AML-193 (cell line): ENCODE results near the gene EGR1.
"Not testable (repeated sequence)": the region's sequence is repeated elsewhere in the genome, so short reads cannot be mapped to it uniquely, and the experiment has no call there.

ENCODE experiments used
- DNase-seq, 2 experiments: peaks; one replicate each; lab custom pipeline; 2025; lab: John Stamatoyannopoulos, UW

Gene EGR1

DNA sequence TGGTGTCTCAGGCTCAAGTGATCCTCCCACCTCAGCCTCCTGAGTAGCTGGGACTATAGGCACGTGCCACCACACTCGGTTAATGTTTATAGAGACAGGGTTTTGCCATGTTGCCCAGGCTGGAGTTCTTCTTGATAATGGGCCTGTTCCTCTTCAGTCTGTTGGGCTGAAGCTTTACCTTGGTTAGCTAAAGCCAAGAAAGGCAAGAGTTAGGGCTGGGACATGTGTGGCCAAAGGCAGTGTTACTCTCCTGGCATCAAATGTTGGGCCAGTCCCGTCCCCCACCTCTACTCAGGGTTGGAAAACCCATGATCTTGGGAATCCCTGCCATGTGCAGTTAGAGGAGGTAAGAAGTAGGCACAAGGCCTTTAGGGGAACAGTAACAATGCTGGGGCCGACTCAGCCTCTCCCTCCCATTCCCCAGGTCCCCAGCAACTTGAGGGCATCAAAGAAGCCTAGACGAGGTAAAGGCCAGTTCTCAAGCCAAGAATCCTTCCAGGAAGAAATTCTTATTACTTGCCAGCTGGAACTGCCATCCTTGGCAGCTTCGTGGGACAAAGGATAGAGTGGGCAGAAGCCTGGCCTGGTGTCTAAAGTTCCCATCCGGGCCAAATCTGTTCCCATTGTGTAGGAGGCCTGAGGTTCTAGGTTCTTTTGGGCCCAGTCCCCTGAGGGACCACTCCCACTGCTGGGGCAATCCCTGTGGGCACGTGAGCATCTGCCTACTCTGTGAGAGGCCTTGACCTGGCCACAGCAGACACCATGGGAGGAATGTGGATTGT lies 4.5 kb downstream of the EGR1 start:
- DNase-seq, result no peak

DNA sequence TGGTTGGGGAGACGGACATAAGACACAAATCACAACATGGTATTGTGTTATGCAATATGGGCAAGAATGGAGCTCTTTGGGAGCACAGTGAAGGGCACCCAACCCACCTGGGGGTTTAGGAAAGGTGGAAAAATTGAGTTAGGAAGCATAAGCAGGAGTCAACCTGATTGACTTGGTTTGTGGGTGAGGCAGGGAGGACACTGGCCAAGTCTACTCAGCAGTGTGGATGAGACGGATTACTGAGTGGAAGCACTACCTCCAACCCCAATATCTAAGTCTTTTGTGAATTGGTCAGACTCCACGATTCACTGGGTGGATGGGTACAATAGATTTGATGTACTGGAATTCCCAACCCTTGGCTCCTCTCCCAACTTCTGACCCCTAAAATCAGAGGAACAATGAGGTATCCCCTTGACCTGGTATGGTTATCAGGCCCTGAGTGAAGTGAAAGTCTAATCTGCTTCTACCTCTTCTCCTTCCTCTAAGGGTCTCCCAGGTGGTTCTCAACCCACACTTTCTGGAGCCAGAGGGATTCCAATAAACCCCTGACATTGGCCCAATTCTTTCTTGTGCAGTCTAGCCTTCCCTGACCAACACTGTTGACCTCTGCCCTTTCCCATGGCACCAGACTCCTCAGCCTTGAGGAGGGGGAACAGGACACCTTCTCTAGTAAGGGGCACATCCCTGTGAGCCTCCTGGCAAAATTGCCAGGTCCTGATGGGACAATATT lies 5.2 kb downstream of the EGR1 start:
- DNase-seq, result no peak

DNA sequence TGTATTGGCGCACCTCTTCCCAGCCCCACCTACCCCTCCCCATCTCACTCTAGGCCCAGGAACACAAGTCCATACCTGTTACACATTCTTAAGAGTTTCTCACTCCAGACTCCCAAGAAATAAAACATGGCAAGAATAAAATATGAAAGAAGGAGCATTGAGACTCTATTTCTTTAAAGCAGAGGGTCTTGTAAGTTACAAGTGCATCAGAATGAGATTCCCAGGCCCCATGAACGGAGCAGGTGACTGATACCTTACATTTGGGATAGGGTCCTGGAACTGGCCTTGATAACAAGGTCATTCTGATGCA lies 5.7 kb downstream of the EGR1 start:
- no peak for DNase-seq

DNA sequence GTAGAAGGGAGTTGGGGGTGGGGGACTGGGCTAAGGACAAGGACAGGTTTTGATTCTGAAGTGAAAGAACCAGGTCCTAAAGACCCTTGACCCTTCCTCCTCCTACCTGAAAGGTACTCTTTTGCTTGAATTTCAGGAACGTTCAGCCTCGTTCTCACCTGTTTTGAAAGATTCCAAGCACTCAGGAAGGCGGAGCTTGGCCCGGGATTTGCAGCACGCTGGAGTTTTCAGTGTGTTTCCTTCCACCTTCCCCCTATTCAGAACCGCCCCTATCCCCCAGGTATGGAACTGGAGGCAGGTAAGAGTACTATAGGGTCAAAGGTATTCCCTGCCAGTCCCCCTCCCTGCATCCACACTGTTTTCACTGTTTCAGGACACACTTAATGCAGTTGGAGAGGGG lies 7.1 kb downstream of the EGR1 start:
- no peak for DNase-seq

DNA sequence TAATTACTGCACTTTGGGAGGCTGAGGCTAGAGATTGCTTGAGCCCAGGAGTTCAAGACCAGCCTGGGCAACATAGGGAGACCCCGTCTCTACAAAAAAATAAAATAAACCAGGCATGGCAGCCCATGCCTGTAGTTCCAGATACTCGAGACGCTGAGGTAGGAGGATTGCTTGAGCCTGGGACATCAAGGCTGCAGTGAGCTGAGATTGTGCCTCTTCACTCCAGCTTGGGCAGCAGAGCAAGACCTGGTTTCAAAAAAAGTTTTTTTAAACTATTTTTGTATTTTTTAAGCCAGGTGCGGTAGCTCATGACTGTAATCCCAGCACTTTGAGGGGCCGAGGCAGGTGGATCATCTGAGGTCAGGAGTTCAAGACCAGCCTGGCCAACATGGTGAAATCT lies 7.9 kb downstream of the EGR1 start:
- DNase-seq, result not testable (repeated sequence)

DNA sequence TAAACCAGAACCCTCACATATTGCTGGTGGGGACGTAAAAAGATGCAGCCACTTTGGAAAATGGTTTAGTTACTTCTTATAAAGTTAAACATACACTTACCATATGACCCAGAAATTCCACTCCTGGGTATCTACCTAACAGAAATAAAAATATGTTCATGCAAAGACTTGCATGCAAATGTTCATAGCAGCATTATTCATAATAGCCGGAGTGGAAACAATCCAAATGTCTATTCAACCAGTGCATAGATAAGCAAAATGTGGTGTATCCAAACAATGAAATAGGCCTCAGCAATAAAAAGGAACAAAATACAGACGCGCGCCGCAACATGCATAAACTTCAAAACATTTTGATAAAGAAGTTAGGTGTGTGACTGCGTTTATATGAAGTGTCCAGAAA lies 11.6 kb downstream of the EGR1 start:
- no peak for DNase-seq

DNA sequence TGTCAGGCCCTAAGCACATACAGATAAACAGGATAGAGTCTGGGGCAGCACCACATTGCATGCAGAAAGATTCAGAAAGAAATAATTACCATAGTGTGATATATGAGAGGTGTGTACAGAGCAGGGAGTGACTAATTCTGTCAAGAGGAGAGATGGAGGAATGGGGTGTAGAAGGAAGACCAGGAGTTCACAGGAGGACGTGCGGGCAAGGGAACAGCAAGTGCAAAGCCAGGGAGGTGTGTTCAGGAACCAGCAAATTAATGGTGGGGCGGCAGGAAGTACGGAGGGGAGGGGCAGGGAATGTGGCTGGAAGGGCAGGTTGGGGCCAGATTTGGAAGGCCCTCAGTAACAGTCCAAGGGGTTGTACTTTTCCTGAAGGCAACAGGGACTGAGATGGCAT lies 17.4 kb downstream of the EGR1 start:
- no peak for DNase-seq

DNA sequence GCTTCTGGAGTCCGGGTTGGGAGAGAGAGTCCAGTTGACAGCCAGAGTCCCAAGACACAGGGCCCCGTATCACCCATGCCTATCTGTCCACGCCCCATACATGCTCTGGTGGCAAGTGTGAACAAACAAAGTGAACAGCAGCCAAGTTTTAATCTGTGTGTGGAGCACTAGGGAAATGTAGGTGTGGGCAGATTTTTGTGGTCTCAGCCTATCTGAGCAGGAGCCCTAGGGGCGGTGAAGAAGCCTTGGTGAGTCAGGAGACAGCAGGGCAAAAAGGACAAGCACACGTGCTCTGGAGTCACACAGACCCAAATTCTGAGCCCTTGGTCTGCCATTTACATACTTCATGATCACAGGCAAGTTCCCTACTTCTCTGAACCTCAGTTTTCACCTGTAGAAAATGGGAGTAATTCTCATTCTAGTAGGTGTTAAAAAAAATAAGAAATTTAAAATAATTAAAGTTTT lies 23.2 kb downstream of the EGR1 start:
- DNase-seq, result no peak

DNA sequence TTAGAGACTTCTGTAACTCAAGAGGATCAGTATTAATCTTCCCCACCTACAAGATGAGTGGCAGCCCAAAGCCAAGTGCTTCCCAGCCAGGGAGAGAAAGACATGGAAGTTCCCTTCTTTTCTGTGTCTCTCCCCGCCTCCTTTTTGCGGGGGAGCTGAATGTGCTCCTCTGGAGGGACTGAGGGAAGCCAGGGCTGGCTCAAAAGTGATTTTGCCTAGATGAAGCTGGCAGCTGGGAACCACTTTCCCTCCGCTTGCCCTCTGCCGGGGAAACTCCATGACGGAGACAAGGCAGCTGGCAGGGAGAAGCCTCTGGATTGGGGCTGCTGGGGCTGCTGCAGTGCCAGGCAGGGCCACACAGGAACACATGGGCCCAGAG lies 24.4 kb downstream of the EGR1 start:
- no peak for DNase-seq

DNA sequence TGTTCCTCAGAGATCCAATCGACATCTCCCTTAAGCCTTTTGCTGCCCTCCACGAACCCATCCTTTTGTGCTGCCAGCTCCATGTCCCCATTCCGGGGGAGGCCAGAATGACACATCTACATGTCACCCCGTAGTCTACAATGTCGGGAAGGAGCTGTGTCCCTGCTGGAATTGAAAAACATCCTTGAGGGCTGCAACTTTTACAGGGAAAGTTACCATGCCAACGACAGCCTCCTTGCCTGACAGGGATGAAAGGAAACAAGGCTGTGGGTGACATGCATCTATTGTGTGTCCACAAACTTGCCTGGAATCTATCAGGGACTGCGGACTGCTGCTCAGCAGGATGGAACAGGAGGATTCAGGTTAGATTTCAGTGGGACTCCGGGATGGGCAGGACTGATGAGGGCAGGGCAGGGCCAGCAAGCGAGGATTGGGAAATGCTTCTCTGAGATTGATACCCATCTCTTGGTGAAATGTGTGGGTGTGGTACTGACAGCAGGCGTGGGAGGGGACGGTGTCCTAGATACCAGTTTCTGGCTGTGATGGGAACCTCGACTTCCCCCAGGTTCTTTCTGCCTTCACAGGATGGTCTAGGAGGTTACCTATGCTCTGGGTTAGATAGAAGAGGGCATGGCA lies 25.5 kb downstream of the EGR1 start:
- no peak for DNase-seq

DNA sequence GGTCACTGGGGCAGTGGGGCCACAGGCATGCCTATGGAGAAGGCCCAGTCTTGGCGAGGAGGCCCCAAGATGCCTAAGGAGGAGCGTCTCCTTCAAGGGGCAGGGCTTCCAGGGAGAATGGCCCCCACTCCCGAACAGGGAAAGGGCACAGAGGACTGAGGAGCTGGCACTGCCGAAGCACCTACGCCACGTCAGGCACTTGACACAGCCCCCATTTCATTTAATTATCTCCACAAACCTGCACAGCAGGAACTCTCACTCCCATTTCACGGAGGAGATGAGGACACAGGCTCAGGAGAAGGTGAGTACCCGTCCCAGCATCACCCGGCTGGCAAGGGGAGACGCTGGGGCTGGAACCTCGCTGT lies 26.0 kb downstream of the EGR1 start:
- DNase-seq, result no peak

DNA sequence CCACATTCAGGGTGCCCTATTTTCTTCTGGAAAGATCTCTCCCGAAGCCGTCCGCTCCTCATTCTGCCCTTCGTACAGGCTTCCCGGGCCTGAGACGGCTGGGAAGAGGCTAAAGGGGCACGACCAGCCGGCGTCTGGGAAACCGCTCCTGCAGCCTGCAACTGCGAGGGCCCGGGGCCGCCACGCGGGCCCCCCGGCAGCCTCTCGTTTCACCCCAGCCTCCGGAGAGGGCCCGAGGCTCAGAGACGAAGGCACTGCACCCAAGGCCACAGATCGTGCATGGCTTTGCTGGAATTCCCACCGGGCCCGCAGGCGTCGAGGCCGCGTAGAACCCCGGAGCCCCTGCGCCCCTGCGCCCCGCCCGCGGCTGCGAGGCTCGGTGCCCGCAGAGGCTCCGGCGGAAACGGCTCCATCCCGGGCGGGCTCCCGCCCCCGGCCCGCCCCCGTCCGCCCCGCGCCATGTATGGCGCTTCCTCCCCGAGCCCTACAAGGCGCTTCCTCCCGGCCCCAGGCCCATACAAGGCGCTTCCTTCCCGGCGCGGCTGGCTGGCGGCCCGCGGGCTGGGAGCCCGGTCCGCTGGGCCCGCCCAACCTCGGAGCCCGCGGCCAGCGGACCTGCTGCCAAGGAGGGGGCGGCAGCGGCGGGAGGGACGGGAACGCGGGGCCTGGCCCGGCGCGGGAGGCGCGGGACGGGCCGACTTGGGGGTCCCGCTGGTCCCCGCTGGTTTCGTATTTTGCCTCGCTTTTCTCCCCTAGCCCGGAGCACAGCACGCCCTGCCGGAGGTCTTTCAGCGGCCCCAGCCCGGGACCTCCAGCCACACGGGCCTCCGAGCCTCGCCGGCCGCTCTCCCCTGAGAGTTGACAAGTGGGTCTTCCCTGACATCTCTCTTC lies 26.6 kb downstream of the EGR1 start:
- DNase-seq, result peak; percentile 75 to 78

DNA sequence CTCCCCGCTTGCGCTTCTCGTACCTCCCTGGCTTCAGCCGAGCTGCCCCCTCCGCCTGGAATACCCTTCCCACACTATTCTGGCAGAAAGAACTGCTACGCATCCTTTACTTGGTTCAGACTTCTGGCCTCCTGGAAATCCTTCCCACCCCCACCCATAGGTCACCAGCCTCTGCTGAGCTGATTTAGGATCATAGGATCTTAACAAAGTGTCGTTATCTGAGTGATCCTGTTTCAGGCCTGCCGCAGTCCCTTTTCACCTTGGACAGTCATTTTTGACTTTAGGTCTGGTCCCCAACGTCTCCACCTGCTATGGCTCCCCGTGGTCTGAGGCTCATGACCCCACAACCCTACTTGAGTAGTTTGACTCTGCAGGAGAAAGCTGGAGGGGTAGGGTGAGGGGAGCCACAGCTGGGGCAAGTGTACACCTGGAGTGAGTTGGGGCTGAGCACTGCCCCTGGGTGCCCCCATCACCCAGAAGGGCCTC lies 27.3 kb downstream of the EGR1 start:
- no peak for DNase-seq

DNA sequence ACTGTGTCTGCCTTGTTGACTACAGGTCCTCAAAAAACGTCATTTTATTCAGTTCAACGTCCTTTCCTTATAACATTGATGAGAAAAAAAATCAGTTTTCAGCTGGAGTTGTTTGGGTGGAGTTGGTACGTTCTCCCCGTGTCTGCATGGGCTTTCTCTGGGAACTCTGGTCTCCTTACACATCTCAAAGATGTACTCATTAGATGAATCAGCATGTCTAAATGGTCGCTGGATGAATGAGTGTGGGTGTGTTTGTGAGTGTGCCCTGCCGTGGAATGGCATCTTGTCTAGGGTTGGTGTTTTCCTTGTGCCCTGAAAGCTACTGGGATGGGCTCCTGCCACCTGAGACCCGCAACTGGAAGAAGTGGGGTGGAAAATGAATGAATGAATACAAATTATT lies 30.1 kb downstream of the EGR1 start:
- DNase-seq, result no peak

DNA sequence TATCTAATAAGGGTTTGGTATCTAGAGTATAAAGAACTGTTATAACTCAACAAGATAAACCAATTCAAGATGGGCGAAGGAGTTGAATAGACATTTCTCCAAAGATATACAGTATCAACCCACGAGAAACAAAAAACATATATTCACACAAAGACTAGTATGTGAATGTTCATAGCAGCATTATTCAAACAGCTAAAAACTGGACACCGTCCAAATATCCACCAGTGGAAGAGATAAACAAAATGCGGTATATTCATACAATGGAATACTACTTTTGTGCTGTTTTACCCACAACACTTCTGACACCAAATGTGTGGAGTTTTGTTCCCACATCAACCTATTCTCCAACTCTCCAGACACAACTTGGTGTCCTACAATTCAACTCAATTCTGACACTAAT lies 33.1 kb downstream of the EGR1 start:
- no peak for DNase-seq

DNA sequence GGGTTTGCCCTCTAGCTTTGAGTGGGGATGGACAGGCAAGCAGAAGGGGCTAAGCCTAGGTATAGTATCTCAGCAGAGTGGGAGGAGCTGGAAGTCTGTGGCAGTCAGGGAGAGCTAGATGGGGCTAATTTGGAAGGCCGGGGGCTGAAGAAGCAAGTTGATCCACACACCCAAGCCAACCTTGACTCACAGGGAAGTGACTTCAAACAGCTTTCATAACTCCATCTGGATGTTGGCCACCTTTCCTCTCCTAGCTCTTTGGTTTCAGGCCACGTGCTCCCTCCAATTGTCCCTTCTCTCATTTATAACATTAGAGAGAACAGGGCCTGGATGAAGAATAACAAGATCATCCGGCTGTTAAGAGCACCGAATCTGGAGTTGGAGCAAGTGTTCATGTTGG lies 36.8 kb downstream of the EGR1 start:
- DNase-seq, result no peak

DNA sequence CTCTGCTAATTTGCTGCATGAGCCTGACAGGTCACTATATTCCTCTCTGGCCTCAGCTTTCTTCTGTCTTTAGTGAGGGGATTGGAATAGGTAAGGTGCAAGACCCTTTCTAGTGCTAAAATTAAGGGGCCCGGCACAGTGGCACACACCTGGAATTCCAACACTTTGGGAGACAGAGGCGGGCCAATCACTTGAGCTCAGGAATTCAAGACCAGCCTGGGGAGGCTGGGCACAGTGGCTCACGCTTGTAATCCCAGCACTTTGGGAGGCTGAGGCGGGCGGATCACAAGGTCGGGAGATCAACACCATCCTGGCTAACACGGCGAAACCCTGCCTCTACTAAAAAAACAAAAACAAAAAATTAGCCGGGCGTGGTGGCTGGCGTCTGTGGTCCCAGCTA lies 37.2 kb downstream of the EGR1 start:
- DNase-seq, result no peak

DNA sequence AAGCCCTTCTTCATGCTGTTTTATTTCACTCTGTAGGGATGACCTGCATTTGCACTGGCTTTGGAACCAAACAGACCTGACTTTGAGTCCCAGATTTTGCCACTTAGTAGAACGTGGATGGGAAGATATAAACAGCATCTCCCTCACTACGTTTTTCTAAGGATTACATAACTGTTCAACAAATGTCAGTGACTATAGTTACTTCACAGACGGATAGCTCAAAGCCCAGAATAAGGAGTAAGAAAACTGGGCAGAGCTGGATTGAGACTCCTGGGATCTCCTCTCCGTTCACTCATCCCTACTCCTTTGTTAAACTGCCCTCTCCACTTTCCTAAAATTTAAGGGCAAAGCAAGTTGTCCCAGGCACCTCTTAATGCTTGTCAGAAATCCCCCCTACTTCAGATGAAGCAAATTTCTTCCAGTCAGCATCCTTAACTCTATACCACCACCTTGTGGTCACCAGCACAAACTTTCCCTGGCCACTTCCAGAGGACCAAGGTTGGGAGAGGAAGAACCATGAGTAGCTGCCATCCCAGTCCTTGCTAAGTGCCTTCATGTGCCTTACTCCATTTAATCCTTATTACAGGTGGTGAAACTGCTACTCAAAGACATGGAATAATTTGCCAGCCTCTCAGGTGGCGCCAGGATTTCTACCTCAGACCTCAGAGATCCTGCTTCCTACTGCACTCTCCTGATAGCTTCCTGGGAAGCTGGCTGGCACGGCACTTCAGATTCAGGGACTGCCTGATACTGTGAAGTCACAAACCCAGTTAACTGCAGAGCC lies 38.4 kb downstream of the EGR1 start:
- peak; percentile 64 for DNase-seq

DNA sequence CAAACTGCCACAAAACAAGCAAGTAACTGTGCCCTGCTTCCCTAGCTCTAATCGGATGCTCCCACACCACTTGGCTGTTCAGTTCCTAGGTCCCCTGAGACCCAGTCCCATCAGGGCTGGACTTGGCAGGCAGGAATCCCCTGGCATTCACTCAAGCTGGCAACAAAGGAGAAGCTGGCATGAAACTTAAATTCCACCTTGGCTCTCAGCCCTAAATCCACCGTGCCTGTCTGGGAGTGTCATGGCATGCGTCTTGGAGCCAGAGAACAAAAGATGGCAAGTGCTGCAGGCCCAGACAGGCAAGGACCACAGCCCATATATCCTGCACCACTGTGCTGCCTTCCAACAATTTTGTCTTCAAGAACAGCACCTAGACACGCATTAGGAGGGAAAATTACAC lies 39.5 kb downstream of the EGR1 start:
- no peak for DNase-seq

DNA sequence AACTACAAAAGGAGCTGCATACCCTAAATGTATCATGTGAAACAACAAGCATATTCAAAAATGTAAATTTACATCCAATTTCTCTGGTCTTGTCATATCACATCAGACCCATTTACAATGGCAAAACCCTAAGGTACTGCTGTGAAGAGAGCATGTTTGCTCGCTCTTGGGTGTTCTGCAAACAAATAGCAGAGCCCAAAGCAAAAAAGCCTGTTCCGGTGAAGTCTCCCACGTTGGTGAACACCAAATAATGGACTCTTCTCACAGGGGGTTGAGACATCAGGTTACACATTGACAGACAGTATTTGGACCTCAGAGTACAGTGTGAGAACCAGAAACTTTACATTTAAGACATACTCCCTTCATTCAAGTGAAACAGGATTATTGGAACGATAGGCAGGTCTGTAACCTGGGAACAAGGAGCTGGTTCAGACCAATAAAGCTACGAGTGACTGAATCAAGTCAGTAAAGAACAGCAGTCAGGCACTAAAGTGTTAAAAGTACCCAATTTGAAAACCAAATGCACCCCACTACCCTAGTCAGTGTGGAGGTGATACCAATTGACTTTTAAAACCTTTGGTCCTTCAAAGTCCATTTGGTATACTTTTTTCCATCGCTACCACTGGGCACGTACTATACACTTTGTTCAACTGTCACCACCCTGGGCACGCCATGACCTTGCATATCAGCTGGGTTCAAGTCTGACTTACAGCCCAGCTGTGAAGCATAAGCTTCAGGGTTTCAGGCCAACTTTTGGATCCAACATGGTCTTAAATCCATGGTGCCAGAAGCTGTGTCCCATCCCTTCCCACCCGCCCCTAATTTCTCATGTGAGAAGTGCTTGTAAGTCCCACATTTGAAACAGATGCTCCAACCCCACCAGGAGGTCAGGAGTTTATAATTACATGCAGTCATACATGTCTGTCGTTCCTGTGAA lies 41.4 kb downstream of the EGR1 start:
- DNase-seq, result no peak
